H9 (cell line): ENCODE measurements around the gene SLCO6A1. TPM values are rescaled to one million over a fixed set of nuclear protein-coding genes. Genes with fewer than 3 reads are reported as not detected.

Source experiments
- DNase-seq: peaks from one replicate; pipeline ENCODE4 v3.0.0-alpha.2; 2017
- H2AFZ ChIP-seq: one replicate; pipeline ENCODE4 v1.6.1; 2013; ENCODE audit warnings: mild to moderate bottlenecking, low read length, control low read depth, moderate library complexity
- H2AK5ac ChIP-seq: 2 replicates; pipeline ENCODE4 v1.6.1; 2013; ENCODE audit warnings: low read length, control low read depth, mixed read lengths; ENCODE audit not compliant: insufficient read length
- H2BK120ac ChIP-seq: one replicate; pipeline ENCODE4 v1.6.1; 2013; ENCODE audit warnings: low read depth, mild to moderate bottlenecking, low read length, control low read depth, inconsistent platforms; ENCODE audit not compliant: poor library complexity, severe bottlenecking
- H2BK12ac ChIP-seq: 2 replicates; pipeline ENCODE4 v1.6.1; 2013; ENCODE audit warnings: low read length, control low read depth, mixed read lengths, low read depth; ENCODE audit not compliant: insufficient read length
- H2BK15ac ChIP-seq: 2 replicates; pipeline ENCODE4 v1.6.1; 2013; ENCODE audit warnings: low read depth, low read length, control low read depth
- H2BK20ac ChIP-seq: one replicate; pipeline ENCODE4 v1.6.1; 2013; ENCODE audit warnings: low read depth, mild to moderate bottlenecking, low read length, control low read depth, inconsistent platforms; ENCODE audit not compliant: poor library complexity, severe bottlenecking
- H2BK5ac ChIP-seq: 2 replicates; pipeline ENCODE4 v1.6.1; 2013; ENCODE audit warnings: low read length, control low read depth, mixed read lengths; ENCODE audit not compliant: insufficient read length
- H3K14ac ChIP-seq: 2 replicates; pipeline ENCODE4 v1.6.1; 2013; ENCODE audit warnings: low read length, control low read depth; ENCODE audit not compliant: insufficient read depth
- H3K18ac ChIP-seq: 2 replicates; pipeline ENCODE4 v1.6.1; 2013; ENCODE audit warnings: low read depth, mild to moderate bottlenecking, mixed read lengths, low read length, control low read depth; ENCODE audit not compliant: insufficient read length
- H3K23ac ChIP-seq: 2 replicates; pipeline ENCODE4 v1.6.1; 2013; ENCODE audit warnings: low read length, control low read depth, mixed read lengths, low read depth; ENCODE audit not compliant: insufficient read length
- H3K23me2 ChIP-seq: 2 replicates; pipeline ENCODE4 v1.6.1; 2013; ENCODE audit warnings: low read depth, mild to moderate bottlenecking, mixed read lengths, low read length, control low read depth; ENCODE audit not compliant: insufficient read length, poor library complexity, severe bottlenecking
- H3K27ac ChIP-seq: 2 replicates; pipeline ENCODE4 v1.5.1; 2013; ENCODE audit warnings: low read length, control low read depth, mixed read lengths, low read depth; ENCODE audit not compliant: insufficient read length
- H3K27me3 ChIP-seq: 2 replicates; pipeline ENCODE4 v1.6.1; 2013; ENCODE audit warnings: low read length, control low read depth, inconsistent platforms; ENCODE audit not compliant: insufficient read depth
- H3K4ac ChIP-seq: 2 replicates; pipeline ENCODE4 v1.6.1; 2013; ENCODE audit warnings: low read depth, mild to moderate bottlenecking, control low read depth, inconsistent platforms, low read length, moderate library complexity
- H3K4me1 ChIP-seq: 2 replicates; pipeline ENCODE4 v1.6.1; 2013; ENCODE audit warnings: low read length, control low read depth, inconsistent platforms; ENCODE audit not compliant: insufficient read depth
- H3K4me2 ChIP-seq: 2 replicates; pipeline ENCODE4 v1.6.1; 2013; ENCODE audit warnings: low read length, control low read depth, mixed read lengths; ENCODE audit not compliant: insufficient read length, insufficient read depth
- H3K56ac ChIP-seq: 2 replicates; pipeline ENCODE4 v1.6.1; 2013; ENCODE audit warnings: low read depth, mild to moderate bottlenecking, mixed read lengths, low read length, control low read depth; ENCODE audit not compliant: insufficient read length
- H3K79me1 ChIP-seq: 2 replicates; pipeline ENCODE4 v1.6.1; 2013; ENCODE audit warnings: low read depth, mild to moderate bottlenecking, moderate library complexity, low read length, control low read depth, inconsistent platforms; ENCODE audit not compliant: insufficient read depth, poor library complexity, severe bottlenecking
- H3K79me2 ChIP-seq: 2 replicates; pipeline ENCODE4 v1.6.1; 2013; ENCODE audit warnings: low read length, control low read depth, inconsistent platforms; ENCODE audit not compliant: insufficient read depth
- H3K9ac ChIP-seq: 2 replicates; pipeline ENCODE4 v1.6.1; 2013; ENCODE audit warnings: low read length, control low read depth, mixed read lengths; ENCODE audit not compliant: insufficient read length; ENCODE audit errors: extremely low read depth
- H3K9me3 ChIP-seq: one replicate; pipeline ENCODE4 v1.6.1; 2013; ENCODE audit warnings: low read depth, low read length, inconsistent platforms; ENCODE audit not compliant: control insufficient read depth
- H3T11ph ChIP-seq: one replicate; pipeline ENCODE4 v1.6.1; 2013; ENCODE audit warnings: mild to moderate bottlenecking, low read length, control low read depth, inconsistent platforms
- H4K20me1 ChIP-seq: one replicate; pipeline ENCODE4 v1.6.1; 2013; ENCODE audit not compliant: control insufficient read depth, insufficient read length, insufficient read depth
- H4K5ac ChIP-seq: 2 replicates; pipeline ENCODE4 v1.6.1; 2013; ENCODE audit warnings: low read depth, mild to moderate bottlenecking, mixed read lengths, low read length, control low read depth; ENCODE audit not compliant: insufficient read length
- H4K8ac ChIP-seq: replicated peaks from 2 replicates; pipeline ENCODE4 v1.6.1; 2013; ENCODE audit warnings: low read length, control low read depth, mixed read lengths, low read depth; ENCODE audit not compliant: insufficient read length
- H4K91ac ChIP-seq: 2 replicates; pipeline ENCODE4 v1.6.1; 2013; ENCODE audit warnings: low read depth, mild to moderate bottlenecking, moderate library complexity, mixed read lengths, low read length, control low read depth; ENCODE audit not compliant: insufficient read length
- H3K27ac Mint-ChIP-seq, 3 experiments: 2 replicates in 2 of 3; 3 replicates in 1 of 3; pipeline ENCODE4 v1.8.0; 2020 to 2021; ENCODE audit warnings: mixed read lengths in 3 of 3, mild to moderate bottlenecking in 1 of 3, moderate library complexity in 1 of 3
- H3K27me3 Mint-ChIP-seq: 2 replicates; pipeline ENCODE4 v1.8.0; 2021; ENCODE audit warnings: low read depth, mild to moderate bottlenecking, moderate library complexity, mixed read lengths
- H3K36me3 Mint-ChIP-seq, 3 experiments: 2 replicates in 2 of 3; 3 replicates in 1 of 3; pipeline ENCODE4 v1.8.0; 2020 to 2021; ENCODE audit warnings: low read depth in 3 of 3, mixed read lengths in 3 of 3; ENCODE audit not compliant: insufficient read depth in 1 of 3
- H3K4me1 Mint-ChIP-seq, 2 experiments: 2 replicates each; pipeline ENCODE4 v1.8.0; 2020; ENCODE audit warnings: mixed read lengths in 2 of 2
- H3K4me3 Mint-ChIP-seq, 2 experiments: 2 replicates in 1 of 2; 3 replicates in 1 of 2; pipeline ENCODE4 v1.8.0; 2020 to 2021; ENCODE audit warnings: mild to moderate bottlenecking in 2 of 2, mixed read lengths in 2 of 2, moderate library complexity in 1 of 2
- H3K9me3 Mint-ChIP-seq, 2 experiments: 2 replicates in 1 of 2; 3 replicates in 1 of 2; pipeline ENCODE4 v1.8.0; 2020; ENCODE audit warnings: mild to moderate bottlenecking in 2 of 2, mixed read lengths in 2 of 2, moderate library complexity in 1 of 2
- WGBS: extraction: QIAGEN DNeasy Blood & Tissue Kit; methylation state at CpG from one replicate; pipeline ENCODE4 v1.1.7; 2013; ENCODE audit warnings: missing lambda C conversion rate, low lambda C conversion rate, mixed read lengths; ENCODE audit not compliant: insufficient read length; ENCODE audit errors: extremely low coverage; 5-methylcytosine and 5-hydroxymethylcytosine counted together
- total RNA-seq: library from RNA; stranded (reverse); gene quantifications from 2 replicates; pipeline ENCODE4 v1.2.1, GENCODE V29; 2021
- TF ChIP-seq, protein P1 (sequence below): fragments of 200-600 bp; sonication (generic); conservative IDR thresholded peaks from 3 replicates; pipeline ENCODE4 v1.8.0; 2021; ENCODE audit warnings: antibody characterized with exemption, mild to moderate bottlenecking

Gene SLCO6A1
- total RNA-seq, 1 experiment from 2014 or later, result 0.46 TPM

DNA sequence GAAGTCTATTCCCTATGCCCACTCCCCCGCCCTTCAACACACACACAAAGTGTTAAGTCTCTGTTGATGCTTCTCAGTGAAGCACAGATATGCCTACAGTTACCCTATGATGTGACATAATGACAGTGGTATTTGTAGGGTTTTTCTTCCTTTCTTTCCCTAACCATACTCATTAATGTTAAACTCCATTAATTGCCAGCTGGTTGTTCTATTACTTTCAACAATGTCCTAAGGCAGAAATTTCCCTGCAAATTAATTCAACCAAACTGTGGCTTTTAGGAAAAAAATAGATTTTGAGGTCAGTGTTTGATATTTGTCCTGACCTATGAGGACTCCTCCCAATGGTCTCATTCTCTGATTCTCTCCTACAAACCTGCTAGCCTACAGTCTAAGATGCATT, 38.2 kb upstream of the SLCO6A1 start:
- no peak overlapping the region for H3K23ac ChIP-seq
- H2AFZ ChIP-seq, result no peak overlapping the region
- H3K4me2 ChIP-seq, result no peak overlapping the region
- WGBS, result no CpG with 5 or more reads among the region's 1 CpG
- no peak overlapping the region for H3K18ac ChIP-seq
- no peaks in the 10 kb centered on the region for H3K27me3 Mint-ChIP-seq
- no peaks in the 10 kb centered on the region for H3K23me2 ChIP-seq
- H3K9me3 ChIP-seq, result peaks cover 4% of the 10 kb centered on the region
- no peak overlapping the region for H3K56ac ChIP-seq
- H3K4ac ChIP-seq, result no peak overlapping the region
- H4K20me1 ChIP-seq, result no peaks in the 10 kb centered on the region
- H3K27ac ChIP-seq, result no peak overlapping the region
- no peak for DNase-seq
- no peak overlapping the region for H3T11ph ChIP-seq
- H4K91ac ChIP-seq, result no peak overlapping the region
- no peaks in the 10 kb centered on the region for H3K79me2 ChIP-seq
- H3K27ac Mint-ChIP-seq, result no peak overlapping the region
- H2AK5ac ChIP-seq, result no peak overlapping the region
- H3K4me1 ChIP-seq, result peaks cover 2% of the 10 kb centered on the region; the same call in 1 of the 2 replicates
- no peak overlapping the region for H2BK20ac ChIP-seq
- H2BK120ac ChIP-seq, result no peak overlapping the region
- H4K5ac ChIP-seq, result no peak overlapping the region
- no peak overlapping the region for H2BK12ac ChIP-seq
- H3K4me1 Mint-ChIP-seq, result peaks cover 7 to 9% of the 10 kb centered on the region in 2 experiments
- no peak overlapping the region for H3K9ac ChIP-seq
- peaks cover 0 to 3% (median 0%) of the 10 kb centered on the region in 3 experiments; a peak in 2 of 7 replicates for H3K36me3 Mint-ChIP-seq
- H2BK15ac ChIP-seq, result no peak overlapping the region
- H3K27me3 ChIP-seq, result no peaks in the 10 kb centered on the region
- H2BK5ac ChIP-seq, result no peak overlapping the region
- H3K79me1 ChIP-seq, result no peaks in the 10 kb centered on the region
- H3K9me3 Mint-ChIP-seq, result peaks cover 3 to 6% of the 10 kb centered on the region in 2 experiments; a peak in 1 of 5 replicates
- TF ChIP-seq, protein P1, sequence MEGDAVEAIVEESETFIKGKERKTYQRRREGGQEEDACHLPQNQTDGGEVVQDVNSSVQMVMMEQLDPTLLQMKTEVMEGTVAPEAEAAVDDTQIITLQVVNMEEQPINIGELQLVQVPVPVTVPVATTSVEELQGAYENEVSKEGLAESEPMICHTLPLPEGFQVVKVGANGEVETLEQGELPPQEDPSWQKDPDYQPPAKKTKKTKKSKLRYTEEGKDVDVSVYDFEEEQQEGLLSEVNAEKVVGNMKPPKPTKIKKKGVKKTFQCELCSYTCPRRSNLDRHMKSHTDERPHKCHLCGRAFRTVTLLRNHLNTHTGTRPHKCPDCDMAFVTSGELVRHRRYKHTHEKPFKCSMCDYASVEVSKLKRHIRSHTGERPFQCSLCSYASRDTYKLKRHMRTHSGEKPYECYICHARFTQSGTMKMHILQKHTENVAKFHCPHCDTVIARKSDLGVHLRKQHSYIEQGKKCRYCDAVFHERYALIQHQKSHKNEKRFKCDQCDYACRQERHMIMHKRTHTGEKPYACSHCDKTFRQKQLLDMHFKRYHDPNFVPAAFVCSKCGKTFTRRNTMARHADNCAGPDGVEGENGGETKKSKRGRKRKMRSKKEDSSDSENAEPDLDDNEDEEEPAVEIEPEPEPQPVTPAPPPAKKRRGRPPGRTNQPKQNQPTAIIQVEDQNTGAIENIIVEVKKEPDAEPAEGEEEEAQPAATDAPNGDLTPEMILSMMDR, result no peak
- no peak overlapping the region for H4K8ac ChIP-seq
- H3K14ac ChIP-seq, result no peak overlapping the region
- no peak overlapping the region for H3K4me3 Mint-ChIP-seq
